ENCODE results near the gene TRIO.
"Not testable (repeated sequence)": the region's sequence is repeated elsewhere in the genome, so short reads cannot be mapped to it uniquely, and the experiment has no call there.

TRIO gene

DNA sequence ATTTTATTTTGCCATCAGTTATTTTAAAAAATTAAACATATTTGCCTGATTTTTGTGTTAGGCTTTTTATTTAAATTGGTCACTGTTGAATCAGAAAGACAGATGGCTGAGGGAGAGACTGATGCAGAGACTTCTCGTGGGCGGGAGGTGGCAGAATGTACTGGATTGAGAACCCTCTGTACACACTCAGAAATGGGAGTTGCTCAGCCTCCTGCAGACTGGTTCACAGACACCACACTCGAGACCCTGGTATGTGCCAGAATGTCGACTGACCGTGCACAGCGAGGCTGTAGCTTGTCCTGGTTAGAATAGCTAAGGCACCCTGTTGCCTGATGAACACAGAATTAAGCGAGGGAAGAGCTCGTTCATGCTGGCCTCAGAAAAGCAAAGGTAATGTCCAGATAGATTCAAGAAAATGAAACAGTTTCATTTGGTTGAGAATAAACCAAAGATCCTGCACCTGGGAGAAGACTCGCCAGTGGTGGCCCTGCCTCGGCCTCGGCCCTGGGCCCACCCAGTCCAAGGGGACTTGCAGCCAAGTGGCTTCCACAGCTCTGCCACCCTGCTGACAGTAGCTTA lies 367.1 kb downstream of the TRIO start:
- no peak for DNase-seq (ENCODE audit: low spot score)

DNA sequence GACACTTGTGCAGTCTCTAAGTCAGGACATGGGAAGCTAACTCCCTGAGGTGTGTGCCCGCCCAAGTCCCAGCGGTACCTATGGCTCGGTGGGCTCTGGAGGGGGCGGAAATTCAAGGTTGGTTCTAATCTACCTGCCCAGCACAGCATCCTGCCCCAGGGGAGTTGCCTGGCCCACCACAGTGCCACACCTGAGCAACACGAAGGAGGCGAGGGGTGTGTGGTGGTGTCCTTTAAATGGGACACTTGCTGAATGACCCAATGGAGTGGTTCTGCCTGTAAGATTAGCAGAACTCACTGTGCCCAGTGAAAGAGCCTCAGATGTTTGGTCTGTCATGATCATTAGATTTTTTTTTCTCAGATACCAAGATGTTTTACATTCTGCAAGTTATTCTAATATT lies 367.7 kb downstream of the TRIO start:
- no peak for DNase-seq (ENCODE audit: low spot score)

DNA sequence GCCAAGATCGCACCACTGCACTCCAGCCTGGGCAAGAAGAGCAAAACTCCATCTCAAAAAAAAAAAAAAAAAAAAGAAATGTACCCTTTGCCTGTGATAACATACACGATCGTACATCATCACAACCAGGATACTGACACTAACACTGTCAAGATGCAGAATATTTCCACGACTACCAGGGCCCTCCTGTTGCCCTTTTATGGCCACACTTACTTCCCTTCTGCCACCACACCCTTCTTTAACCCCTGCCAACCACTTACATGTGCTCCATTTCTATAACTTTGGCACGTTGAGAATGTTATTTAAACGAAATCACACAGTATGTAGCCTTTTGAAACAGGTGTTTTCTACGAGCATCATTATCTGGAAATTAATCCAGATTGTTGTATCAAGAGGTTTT lies 369.4 kb downstream of the TRIO start:
- DNase-seq (ENCODE audit: low spot score): no peak

DNA sequence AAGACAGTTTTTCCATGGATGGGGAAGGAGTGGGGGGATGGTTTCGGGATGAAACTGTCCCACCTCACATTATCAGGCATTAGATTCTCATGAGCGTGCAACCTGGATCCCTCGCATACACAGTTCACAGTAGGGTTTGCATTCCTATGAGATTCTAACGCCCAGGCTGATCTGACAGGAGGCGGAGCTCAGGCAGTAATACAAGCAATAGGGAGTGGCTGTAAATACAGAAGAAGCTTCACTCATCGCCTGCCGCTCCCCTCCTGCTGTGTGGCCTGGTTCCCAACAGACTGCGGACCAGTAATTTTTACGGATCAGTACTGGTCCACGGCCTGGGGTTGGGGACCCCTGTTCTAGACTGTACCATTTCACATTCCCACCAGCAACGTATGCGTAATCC lies 370.1 kb downstream of the TRIO start:
- no peak for DNase-seq (ENCODE audit: low spot score)

DNA sequence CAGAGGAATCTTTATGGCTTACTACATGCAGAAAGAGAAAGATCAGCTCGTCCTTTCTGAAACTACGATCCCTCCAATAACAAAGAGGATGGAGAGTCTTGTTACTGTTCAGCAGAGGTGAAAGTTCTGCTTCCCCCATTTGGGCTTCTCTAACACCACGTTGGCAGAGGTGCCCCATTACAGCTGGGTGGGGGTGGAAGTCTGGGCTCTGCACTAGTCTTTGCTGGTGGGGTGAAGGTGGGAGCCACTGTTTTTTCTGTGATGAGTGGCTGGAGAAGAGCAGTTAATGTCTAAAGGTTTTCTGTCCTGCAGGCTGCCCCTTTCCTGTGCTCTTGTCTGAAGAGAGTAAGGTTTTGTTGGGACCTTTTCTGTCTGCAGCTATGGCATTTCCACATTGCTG lies 373.8 kb downstream of the TRIO start:
- no peak for DNase-seq (ENCODE audit: low spot score)

DNA sequence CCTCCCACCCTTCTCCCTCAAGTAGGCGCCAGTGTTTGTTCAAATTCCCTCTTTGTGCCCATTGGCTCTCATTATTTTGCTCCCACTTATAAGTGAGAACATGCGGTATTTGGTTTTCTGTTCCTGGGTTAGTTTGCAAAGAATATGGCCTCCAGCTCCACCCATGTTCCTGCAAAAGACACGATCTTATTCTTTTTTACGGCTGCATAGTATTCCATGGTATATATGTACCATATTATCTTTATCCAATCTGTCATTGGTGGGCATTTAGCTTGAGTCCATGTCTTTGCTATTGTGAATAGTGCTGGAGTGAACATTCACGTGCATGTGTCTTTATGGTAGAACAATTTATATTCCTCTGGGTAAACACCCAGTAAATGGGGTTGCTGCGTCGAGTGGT lies 375.5 kb downstream of the TRIO start:
- DNase-seq (ENCODE audit: low spot score): no peak

DNA sequence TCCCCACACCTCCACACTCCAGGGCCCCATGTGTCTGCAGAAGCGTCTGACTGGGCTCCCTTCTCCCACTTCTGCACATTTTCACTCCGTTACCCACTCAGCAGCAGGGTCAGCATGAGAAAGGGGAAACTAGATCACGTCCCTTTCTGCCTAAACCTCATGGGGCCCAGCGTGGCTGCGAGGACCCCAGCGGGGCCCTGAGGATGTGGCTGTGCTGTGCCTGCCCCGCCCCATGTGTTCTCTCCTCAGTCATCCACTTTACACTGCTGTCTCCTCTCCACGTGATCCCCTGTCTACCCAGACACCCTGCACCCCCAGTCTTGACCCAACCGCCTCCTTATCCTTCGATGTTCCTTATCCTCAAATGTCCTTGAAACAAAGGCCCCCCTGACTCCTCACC lies 378.6 kb downstream of the TRIO start:
- peak; percentile 52 for DNase-seq (ENCODE audit: low spot score)

DNA sequence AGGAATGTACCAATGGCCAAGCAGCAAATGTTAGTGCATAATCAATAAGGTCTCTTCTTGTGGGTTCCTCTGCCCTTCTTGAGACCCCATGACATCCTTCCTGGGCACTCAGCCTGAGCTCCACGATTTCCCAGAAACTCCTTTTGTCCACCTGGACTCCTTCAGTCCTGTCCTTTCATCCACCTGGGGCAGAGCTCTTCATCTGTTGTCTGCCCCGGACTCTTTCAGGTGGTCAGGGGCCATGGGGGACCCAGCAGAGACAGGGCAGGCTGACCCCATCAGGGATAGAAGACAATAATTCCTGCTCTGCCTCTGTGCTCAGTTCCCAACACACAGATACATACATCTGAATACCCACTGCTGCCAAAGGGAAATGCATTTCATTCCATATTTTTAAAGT lies 379.6 kb downstream of the TRIO start:
- no peak for DNase-seq (ENCODE audit: low spot score)

DNA sequence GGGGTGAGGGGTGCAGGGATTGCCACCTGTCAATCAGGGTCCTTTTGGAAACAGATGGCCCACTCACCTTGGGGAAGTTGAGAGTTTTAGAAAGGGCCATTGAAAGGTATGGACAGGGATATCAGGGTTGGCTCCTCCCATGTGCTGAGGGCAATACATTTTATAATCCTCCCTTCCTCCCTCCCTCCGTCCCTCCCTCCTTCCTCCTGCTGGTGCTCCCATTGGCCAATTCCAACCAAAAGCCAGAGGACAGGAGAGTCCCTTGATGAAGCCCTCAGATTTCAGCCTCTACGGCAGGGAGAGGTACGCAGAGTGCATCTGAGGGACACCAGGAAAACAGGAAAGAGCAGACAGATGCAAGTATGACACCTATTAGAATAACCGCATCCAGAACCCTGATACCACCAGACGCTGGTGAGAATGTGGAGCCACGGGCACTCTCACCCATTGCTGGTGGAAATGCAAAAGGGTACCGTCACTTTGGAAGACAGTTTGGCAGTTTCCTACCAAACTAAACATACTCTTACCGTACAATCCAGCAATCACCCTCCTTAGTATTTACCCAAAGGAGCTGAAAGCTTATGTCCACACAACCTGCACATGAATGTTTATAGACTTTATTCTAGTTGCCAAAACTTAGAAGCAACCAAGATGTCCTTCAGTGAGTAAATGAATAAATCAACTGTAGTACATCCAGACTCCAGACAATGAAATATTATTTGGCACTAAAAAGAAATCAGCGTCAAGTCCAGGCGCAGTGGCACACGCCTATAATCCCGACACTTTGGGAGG lies 380.3 kb downstream of the TRIO start:
- DNase-seq (ENCODE audit: low spot score): no peak

DNA sequence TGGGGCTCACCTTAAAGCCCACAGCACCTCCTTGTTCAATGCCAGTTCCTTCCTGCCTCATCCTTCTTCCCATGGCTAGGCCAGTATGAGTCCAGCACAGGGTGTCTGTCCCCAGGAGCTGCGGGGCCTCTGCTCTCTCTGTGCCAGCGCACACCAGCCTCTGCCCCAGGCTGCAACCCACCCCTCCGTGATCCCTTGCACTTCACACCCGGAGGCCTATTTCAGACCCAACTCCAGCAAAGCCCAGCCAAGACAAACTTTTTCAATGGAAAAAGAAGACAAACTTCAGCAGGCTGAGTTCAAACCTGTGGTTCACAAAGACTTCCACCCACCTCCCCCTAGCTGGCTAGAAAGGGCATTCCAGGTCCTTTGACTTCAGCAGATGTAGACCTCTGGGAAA lies 382.3 kb downstream of the TRIO start:
- DNase-seq (ENCODE audit: low spot score): no peak

DNA sequence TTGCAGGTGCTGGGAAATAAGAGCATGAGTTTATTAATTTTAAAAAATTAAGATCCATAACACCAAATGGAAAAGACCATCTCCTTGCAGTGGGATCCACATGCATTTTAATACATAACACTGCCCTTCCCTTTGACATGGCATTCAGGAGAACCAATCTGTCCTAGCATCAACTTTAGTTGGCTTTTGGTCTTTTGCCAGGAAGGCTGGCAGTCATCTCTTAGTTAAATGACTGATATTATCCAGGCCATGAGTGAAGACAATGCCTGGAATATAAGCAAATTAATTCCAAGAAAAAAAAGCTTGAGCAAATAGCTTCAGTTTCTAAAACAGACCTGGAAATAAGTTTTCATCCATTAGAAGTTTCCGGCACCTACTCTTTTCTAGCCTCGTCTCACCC lies 383.4 kb downstream of the TRIO start:
- no peak for DNase-seq (ENCODE audit: low spot score)

DNA sequence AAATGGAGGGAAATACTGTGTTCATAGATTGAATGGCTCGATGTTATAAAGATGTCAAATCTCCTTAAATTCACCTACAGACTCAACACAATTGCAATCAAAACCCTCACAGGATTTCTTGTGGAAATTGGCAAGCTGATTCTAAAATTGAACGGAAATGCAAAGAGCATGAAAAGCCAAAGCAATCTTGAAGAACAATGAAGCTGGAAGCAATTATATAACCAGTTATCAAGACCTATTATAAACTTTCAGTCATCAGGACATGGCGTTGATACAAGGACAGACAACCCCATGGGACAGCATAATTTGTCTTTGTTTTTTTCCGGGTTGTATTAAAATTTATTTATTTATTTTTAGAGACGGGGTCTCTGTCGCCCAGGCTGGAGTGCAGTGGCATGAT lies 385.0 kb downstream of the TRIO start:
- DNase-seq (ENCODE audit: low spot score): no peak

DNA sequence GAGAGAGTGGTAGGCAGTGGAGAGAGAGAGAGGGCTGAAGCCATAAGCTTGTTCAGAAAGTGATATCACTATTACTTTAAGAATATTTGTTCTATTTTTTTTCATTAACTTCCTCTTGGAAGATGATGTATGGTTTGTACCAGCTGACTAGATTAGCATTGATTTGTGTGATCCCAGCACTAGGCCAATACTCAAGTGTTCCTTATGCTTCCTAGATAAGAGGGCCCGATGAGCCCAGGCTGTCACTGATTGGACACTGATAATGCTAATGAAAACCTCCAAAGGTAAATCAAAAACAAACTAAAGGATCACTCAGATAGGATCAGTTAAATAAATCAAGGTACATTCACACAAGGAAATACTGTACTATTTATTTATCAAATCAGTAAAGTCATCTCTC lies 385.8 kb downstream of the TRIO start:
- DNase-seq (ENCODE audit: low spot score): no peak

DNA sequence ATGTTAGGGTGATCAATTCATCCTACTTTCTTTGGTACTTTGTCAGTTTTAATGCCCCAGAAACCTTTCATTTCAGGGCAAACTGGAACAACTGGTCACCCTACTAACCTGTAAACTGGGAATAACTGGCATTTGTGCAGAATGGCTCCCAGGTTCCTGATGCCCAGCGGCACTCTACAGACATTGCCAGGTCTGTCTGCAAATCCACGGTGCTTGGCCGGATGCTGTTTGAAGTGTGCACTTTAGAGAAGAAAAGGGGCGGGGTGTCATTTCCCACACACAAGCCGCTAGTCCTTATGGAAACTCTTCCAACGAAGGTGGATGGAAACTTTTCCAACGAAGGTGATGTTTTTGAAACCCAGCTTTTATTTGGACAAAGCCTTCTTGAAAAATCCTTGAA lies 388.5 kb downstream of the TRIO start:
- no peak for DNase-seq (ENCODE audit: low spot score)

DNA sequence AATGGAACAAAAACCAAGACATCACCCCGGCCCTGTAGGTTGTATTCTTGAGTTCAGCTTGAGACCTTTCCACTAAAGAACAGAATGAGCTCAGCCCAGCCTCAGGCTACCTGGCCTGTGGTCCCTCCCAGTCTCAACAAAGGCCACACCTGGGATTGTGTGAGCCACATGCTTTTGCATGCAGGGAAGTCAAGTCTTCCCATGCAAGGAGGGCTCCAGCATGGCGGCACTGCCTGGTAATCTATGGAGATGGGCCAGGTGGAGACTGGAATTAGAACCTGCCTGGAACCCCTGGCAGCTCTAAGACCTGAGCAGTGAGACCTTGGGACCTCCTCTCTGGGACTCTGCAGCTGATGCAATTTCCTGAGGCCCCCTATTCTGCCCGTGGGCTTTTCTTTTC lies 389.0 kb downstream of the TRIO start:
- no peak for DNase-seq (ENCODE audit: low spot score)

DNA sequence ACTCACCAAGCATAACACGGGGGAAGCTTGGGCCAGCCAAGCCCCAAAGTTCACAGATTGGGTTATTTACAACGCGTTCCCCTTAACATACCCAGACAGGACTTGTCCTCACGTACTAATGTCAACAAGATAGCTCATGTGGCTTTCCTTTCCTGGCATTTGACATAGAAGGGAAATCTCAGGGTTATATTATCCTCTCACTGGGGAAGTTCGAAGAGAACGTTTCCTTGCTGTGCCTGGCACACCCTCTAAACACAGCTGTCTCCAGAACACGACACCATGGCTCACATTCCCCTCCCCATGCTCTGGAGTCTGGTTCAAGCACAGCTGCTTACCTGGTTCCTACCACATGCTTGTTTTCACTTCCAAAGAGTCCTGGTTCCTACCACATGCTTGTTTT lies 391.6 kb downstream of the TRIO start:
- no peak for DNase-seq (ENCODE audit: low spot score)

DNA sequence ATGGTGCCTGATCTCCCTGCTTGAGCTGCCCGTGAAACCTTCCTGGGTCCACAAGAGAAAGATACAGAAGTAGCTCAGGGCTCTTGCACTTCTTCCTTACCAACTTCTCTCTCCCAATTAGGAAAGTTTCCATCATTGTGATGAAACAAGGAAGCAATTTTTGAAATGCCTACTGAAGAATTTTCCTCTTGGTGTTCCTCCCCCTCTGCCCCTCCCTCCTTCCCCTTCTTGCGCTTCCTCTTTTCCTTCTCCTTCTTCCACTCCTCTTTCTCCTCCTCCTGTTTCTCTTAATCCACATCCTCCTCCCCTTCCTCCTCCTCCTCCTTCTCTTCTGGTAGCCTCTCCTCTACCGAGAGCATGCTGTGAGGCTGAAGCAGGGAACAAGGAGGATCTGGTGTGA lies 402.2 kb downstream of the TRIO start:
- peak; percentile 62 for DNase-seq (ENCODE audit: low spot score)

DNA sequence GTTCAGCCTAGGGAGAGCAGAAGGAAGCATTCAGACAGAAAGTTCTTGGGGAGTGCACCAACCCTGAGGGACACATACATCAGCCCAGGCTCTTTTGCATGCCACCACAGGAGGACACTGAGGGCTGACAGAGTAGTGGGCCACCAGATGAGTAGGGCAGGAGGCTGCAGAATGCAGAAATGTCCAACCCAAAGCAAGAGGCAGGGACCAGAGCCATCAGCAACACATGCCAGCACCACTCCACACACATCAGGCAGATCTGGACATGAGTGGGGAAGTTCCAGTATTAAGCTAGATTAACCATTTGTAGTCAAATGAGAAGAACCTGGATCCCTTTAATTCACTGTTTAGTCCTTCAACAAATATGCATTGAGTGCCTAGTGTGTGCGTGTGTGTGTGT lies 402.7 kb downstream of the TRIO start:
- DNase-seq (ENCODE audit: low spot score): no peak

DNA sequence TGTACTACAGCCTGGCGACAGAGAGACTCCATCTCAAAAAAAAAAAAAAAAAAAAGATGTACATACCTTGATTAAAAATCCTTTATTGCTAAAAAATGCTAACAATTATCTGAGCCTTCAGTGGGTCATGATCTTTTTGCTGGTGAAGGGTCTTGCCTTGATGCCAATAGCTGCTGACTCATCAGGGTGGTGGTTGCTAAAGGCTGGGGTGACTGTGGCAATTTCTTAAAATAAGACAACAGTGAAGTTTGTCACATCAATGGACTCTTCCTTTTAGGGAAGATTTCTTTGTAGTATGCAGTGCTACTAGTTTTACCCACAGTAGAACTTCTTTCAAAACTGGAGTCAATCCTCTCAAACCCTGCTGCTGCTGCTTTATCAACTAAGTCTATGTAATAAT lies 404.5 kb downstream of the TRIO start:
- no peak for DNase-seq (ENCODE audit: low spot score)

DNA sequence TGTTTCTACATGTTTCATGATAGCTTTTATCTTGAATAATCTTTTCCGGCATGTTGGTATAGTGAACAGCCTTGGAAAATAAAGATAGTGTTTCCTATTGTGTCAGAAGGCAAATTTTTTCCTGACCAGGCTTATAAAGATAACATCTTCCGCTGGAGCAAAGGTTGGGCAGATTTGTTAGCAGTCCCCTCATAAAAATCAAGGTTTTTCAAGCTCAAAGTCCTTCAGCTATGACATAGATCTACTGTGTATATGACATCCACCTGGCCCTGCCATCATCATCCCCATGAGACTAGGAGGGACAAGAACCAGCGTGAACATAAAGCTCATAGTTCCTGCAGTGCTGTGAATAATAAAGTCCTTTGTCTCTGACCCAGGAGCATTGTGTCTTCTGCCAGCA lies 408.1 kb downstream of the TRIO start:
- no peak for DNase-seq (ENCODE audit: low spot score)

DNA sequence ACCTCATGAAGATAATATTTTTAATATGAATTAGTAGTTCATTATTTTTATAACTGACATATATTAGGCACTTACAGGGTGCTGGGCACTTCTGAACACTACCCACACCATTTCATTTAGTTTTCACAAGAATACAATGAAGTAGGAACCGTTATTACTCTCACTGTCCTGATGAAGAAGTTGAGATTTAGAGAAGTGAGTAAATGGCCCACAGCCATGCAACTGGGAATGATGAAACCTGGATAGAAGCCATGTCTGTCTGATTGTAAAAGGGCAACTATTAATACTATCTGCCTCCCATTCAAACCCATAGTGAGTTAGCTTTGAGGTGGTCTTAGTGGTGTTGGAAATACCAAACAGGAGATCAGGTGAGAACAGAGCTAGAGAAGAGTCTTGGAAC lies 408.9 kb downstream of the TRIO start:
- peak; percentile 29 for DNase-seq (ENCODE audit: low spot score)

DNA sequence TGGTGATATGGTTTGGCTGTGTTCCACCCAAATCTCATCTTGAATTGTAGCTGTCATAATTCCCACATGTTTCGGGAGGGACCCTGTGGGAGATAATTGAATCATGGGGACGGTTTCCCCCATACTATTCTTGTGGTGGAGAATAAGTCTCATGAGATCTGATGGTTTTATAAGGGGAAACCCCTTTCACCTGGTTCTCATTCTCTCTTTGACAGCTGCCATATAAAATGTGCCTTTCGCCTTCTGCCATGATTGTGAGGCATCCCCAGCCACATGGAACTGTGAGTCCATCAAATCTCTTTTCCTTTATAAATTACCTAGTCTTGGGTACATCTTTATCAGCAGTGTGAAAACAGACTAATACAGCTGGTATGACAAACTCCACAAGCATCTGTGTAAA lies 411.1 kb downstream of the TRIO start:
- not testable (repeated sequence) for DNase-seq (ENCODE audit: low spot score)

DNA sequence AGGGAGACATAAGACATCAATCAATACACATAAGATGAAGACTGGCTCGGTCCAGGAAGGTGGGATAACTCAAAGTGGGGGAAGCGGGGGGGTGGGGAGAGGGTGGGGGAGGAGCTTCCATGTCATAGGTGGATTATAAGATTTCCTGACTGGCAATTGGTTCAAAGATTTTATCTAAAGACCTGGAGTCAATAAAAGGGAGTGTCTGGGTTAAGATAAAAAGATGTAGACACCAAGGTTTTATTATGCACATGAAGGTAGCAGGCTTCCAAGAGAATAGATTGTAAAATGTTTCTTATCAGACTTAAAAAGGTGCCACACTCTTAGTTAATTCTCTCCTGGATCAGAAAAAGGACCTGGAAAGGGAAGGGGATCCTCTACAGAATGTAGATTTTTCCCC lies 412.9 kb downstream of the TRIO start:
- no peak for DNase-seq (ENCODE audit: low spot score)

DNA sequence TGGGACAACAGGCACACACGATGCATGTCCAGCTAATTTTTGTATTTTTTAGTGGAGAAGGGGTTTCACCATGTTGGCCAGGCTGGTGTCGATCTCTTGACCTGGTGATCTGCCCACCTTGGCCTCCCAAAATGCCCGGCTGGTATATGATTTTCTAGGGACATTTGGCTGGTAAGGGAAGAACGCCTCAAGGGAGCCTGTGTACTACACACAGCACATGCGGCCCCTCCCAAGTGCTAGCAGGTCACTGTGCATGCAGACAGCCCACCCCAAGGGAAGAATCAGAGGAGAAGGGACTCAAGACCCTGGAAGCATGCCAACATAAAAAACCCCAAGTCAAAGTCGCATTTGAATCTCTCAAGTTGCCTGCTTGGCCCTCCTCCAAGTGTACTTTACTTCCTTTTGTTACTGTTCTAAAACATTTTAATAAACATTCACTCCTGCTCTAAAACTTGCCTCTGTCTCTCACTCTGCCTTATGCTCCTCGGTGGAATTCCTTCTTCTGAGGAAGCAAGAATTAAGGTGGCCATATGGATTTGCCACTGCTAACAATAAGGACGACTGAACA lies 414.1 kb downstream of the TRIO start:
- no peak for DNase-seq (ENCODE audit: low spot score)

All from globus pallidus (tissue), 1 donor.